Ovary (tissue), 9 donors: ENCODE measurements around the gene IDUA. TPM values are rescaled to one million over a fixed set of nuclear protein-coding genes. Genes with fewer than 3 reads are reported as not detected.

Experiments used
- DNase-seq, 5 donors: peaks; one replicate each; pipeline ENCODE4 v3.0.0-alpha.2; 2019 to 2020
- H3K27ac ChIP-seq, 2 donors: fragments of 200-600 bp; one replicate each; pipeline versions ENCODE4 v1.5.1 to v1.8.0; 2019 to 2022
- H3K27me3 ChIP-seq: fragments of 200-600 bp; one replicate; pipeline ENCODE4 v1.8.0; 2022
- H3K36me3 ChIP-seq: fragments of 200-600 bp; sonication (generic); one replicate; pipeline ENCODE4 v1.5.1; 2019
- H3K4me1 ChIP-seq: one replicate; pipeline ENCODE4 v1.8.1; 2013; ENCODE audit warnings: mild to moderate bottlenecking, moderate library complexity; ENCODE audit not compliant: insufficient read depth
- H3K4me3 ChIP-seq: fragments of 200-600 bp; sonication (generic); one replicate; pipeline ENCODE4 v1.5.1; 2017
- H3K9me3 ChIP-seq, 2 donors: fragments of 200-600 bp in 1 of 2; sonication (generic) in 1 of 2; one replicate each; pipeline versions ENCODE4 v1.5.1 to v1.8.1; 2013 to 2019; ENCODE audit warnings: mild to moderate bottlenecking in 1 of 2, moderate library complexity in 1 of 2
- EP300 ChIP-seq: sonication (generic); formaldehyde crosslinking; IDR thresholded peaks from one replicate; pipeline ENCODE4 v1.6.1; 2017; ENCODE audit warnings: antibody characterized with exemption
- POLR2A ChIP-seq: fragments of 450-650 bp; IDR thresholded peaks from one replicate; pipeline ENCODE4 v1.6.1; 2017; ENCODE audit warnings: antibody characterized with exemption, mild to moderate bottlenecking, moderate library complexity
- WGBS, 3 donors: extraction: QIAGEN DNeasy Blood & Tissue Kit in 1 of 3; methylation state at CpG; one replicate each; pipeline versions ENCODE4 v1.1.5 to v1.1.7; 2013 to 2017; 5-methylcytosine and 5-hydroxymethylcytosine counted together
- intact Hi-C, 4 donors: fragments of 100-400 bp; cut with DNase I; formaldehyde crosslinking; loops; one replicate each; pipeline versions ENCODE4 v1.11.0 to v1.15.1; 2022 to 2023
- polyA plus RNA-seq, 2 donors: library from polyadenylated mRNA; stranded (reverse); fragments of 200-250 nt in 1 of 2; fragments of 350-450 nt in 1 of 2; fragmentation: Illumina TruSeq in 1 of 2; extraction: RNeasy Lipid Tissue Mini Kit (QIAGEN cat#74804) in 1 of 2; gene quantifications; one replicate each; pipeline ENCODE4 v1.2.3, GENCODE V29; 2013 to 2014
- total RNA-seq, 7 donors: library from RNA; depleted of rRNA in 2 of 7; stranded (reverse); fragments of >200 nt in 2 of 7; fragmentation: NEBNext Ultra II Directional in 3 of 7; extraction: Animal tissue kit (Norgen Biotek cat#: 25700) in 3 of 7; gene quantifications; one replicate each; pipeline versions ENCODE4 v1.1.0 to v1.2.4, GENCODE V29; 2016 to 2023
- TF ChIP-seq, protein P1 (sequence below), 3 donors: fragments of 450-650 bp in 2 of 3; fragments of 200-600 bp in 1 of 3; IDR thresholded peaks; one replicate each; pipeline versions ENCODE4 v1.5.1 to v1.8.0; 2016 to 2022; ENCODE audit warnings: antibody characterized with exemption in 3 of 3, mild to moderate bottlenecking in 1 of 3
- donor health status: DM: no; HTN: no; CAD: no; lungs with moderate emphysema.
- donor health status: DM: no; HTN: no; CAD: no.
- donor health status: Bipolar disorder and iron deficiency.
- donor health status: DM: yes; HTN: yes; CAD: no.
- donor health status: DM: no; HTN: no; CAD: no.
- donor health status: DM: yes; HTN: yes; CAD: no.

The IDUA gene
- total and polyA plus RNA-seq, 9 donors: 3.1 to 49.1 (median 31.8) TPM

DNA sequence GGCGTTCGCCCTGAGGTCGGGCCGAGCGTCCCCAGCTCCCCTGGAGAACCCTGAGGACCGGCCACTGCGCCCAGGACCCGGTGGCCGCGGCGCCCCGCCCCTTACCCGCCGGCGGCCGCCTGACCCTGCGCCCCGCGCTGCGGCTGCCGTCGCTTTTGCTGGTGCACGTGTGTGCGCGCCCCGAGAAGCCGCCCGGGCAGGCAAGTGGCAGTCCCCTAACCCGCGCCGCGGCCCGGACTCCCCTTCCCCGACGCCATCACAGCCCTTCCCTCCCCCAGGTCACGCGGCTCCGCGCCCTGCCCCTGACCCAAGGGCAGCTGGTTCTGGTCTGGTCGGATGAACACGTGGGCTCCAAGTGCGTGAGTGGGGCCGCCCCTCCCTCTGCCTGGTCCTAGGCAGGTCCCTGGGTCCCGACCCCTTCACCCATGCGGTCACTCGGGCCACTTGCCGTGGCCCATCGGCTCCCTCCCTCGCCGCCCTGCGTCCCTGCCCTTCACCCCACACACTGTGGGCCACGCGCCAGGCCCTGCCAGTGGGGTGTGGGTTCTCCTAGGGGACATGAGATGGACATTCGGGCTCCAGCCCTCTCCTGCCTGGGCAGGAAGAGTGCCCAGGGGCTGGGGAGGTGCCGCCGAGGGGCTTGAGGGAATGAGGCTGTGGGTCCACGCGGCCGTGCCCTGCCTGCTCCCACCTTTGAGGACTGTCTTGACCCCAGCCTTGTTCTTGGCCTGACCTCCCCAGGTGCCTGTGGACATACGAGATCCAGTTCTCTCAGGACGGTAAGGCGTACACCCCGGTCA lies 16.6 kb downstream of the IDUA start:
- H3K27ac ChIP-seq: no peak overlapping the region
- 26 to 30% (median 28%) methylated on average over 55 to 63 of the region's 63 CpGs for WGBS, 3 donors
- H3K36me3 ChIP-seq: no peaks in the 10 kb centered on the region
- TF ChIP-seq, protein P1, sequence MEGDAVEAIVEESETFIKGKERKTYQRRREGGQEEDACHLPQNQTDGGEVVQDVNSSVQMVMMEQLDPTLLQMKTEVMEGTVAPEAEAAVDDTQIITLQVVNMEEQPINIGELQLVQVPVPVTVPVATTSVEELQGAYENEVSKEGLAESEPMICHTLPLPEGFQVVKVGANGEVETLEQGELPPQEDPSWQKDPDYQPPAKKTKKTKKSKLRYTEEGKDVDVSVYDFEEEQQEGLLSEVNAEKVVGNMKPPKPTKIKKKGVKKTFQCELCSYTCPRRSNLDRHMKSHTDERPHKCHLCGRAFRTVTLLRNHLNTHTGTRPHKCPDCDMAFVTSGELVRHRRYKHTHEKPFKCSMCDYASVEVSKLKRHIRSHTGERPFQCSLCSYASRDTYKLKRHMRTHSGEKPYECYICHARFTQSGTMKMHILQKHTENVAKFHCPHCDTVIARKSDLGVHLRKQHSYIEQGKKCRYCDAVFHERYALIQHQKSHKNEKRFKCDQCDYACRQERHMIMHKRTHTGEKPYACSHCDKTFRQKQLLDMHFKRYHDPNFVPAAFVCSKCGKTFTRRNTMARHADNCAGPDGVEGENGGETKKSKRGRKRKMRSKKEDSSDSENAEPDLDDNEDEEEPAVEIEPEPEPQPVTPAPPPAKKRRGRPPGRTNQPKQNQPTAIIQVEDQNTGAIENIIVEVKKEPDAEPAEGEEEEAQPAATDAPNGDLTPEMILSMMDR (IDR thresholded peaks at IDR 0.05): no peak
- no peak for TF ChIP-seq EP300
- no peak for TF ChIP-seq POLR2A
- intact Hi-C loops: no loop called here
- H3K4me3 ChIP-seq: no peak overlapping the region
- H3K9me3 ChIP-seq: no peaks in the 10 kb centered on the region
- H3K27me3 ChIP-seq: peaks cover 16% of the 10 kb centered on the region
- DNase-seq: no peak
- H3K4me1 ChIP-seq: peaks cover 6% of the 10 kb centered on the region

DNA sequence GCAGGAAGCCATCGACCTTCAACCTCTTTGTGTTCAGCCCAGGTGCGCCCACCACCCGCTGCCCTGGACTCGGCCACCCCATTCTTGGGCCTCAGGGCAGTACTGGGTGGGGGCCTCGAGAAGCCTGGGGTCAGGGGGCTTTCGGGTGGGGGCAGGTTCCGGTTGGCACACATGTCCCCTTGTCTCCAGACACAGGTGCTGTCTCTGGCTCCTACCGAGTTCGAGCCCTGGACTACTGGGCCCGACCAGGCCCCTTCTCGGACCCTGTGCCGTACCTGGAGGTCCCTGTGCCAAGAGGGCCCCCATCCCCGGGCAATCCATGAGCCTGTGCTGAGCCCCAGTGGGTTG lies 17.2 kb downstream of the IDUA start:
- TF ChIP-seq, protein P1 (IDR thresholded peaks at IDR 0.05): no peak
- TF ChIP-seq EP300 (no peak), POLR2A (no peak)
- 89 to 90% (median 90%) methylated on average over 10 to 13 of the region's 13 CpGs for WGBS, 3 donors
- intact Hi-C loops: no loop called here
- no peak for DNase-seq
- H3K9me3 ChIP-seq: no peaks in the 10 kb centered on the region
- H3K27me3 ChIP-seq: peaks cover 16% of the 10 kb centered on the region
- H3K36me3 ChIP-seq: no peaks in the 10 kb centered on the region
- H3K27ac ChIP-seq: no peak overlapping the region
- peaks cover 8% of the 10 kb centered on the region for H3K4me1 ChIP-seq
- H3K4me3 ChIP-seq: no peak overlapping the region

DNA sequence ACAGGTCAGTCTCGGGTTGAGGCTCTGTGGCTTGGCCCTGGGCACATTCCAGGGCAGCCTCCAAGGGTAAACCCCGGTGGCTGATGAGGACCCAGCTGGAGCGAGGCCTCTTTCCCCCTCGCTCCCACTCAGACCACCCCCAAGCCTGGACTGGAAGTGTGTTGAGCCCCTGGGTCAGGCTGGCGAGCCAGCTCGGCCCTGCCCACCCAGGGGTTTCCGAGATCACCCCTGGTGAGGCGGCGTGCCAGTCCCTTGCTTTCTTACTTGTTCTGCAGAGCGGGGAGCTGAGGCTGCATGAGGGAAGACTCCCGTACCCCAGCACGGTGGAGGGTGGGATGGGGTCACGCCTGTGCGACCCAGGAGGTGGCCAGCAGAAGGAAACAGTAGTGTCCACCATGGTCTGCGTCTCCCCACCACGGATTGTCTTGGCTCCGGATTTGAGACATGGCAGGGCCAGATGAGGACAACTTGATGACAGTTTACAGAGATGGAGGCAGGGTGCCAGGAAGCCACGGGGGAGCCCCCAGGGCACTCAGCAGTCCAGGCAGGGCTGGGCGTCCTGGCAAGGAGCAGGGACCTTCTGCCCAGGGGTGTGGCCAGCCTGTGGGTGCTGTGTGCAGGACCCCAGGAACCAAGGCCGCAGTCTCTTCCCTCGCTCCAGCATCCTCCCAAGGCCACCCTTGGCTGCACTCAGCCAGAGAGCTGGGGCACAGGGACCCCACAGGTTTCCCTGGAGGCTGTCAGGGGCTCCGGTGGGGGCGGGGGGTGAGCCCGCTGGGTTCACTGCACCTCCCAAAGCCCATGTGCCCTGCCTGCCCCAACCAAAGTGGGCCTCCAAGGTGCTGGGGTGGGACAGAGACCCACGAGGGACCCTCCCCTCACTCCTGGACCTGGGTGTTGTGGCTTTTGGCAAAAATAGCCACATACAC lies 18.0 kb downstream of the IDUA start:
- 72 to 85% (median 78%) methylated on average over 24 to 25 of the region's 25 CpGs for WGBS, 3 donors
- TF ChIP-seq EP300: no peak
- Histone ChIP-seq H3K27ac (no peak overlapping the region), H3K4me1 (peaks cover 10% of the 10 kb centered on the region), H3K27me3 (peaks cover 16% of the 10 kb centered on the region), H3K4me3 (no peak overlapping the region), H3K9me3 (no peaks in the 10 kb centered on the region), H3K36me3 (no peaks in the 10 kb centered on the region)
- no peak for DNase-seq
- intact Hi-C loops: loop anchor here in 1 of 4 donors (5.0 kb wide), 1 partner anchor 347 kb away; no protein-coding TSS in a partner anchor

DNA sequence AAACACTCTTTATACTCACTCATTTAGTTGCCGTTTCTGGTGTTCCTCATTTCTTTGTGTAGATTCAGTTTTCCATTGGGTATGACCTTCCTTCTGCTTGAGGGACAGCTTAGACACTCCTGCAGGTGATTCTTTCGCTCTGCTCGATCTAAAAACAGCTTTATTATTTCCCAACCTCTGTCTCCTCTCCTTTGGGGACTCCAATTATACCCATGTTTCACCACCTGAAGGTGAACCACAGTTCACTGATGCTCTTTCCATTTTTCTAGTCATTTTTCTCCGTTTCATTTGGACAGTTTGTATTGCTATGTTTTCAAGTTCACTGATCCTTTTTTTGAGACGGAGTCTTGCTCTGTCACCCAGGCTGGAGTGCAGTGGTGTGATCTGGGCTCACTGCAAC lies 20.0 kb downstream of the IDUA start:
- TF ChIP-seq, protein P1 (IDR thresholded peaks at IDR 0.05): no peak
- no peak for TF ChIP-seq POLR2A
- H3K36me3 ChIP-seq: no peaks in the 10 kb centered on the region
- no peak overlapping the region for H3K27ac ChIP-seq
- no peak for DNase-seq
- intact Hi-C loops: loop anchor here in 1 of 4 donors (5.0 kb wide), 1 partner anchor 345 kb away; no protein-coding TSS in a partner anchor
- peaks cover 10% of the 10 kb centered on the region for H3K4me1 ChIP-seq
- H3K4me3 ChIP-seq: no peak overlapping the region
- WGBS, 3 donors: 84 to 89% (median 88%) methylated on average over 5 of the region's 5 CpGs
- no peaks in the 10 kb centered on the region for H3K9me3 ChIP-seq
- peaks cover 14% of the 10 kb centered on the region for H3K27me3 ChIP-seq
